Cardiac muscle cell (in vitro differentiated cells and primary cell): ENCODE measurements around the gene NEURL2. TPM values are rescaled to one million over a fixed set of nuclear protein-coding genes. Genes with fewer than 3 reads are reported as not detected.
"Not testable (repeated sequence)": the region's sequence is repeated elsewhere in the genome, so short reads cannot be mapped to it uniquely, and the experiment has no call there.

ENCODE experiments used
- DNase-seq, 2 donors: peaks; one replicate each; pipeline versions ENCODE4 v3.0.0 to v3.0.0-alpha.2; 2010 to 2017; ENCODE audit warnings: low read depth in 1 of 2, low spot score in 1 of 2
- H3K27ac ChIP-seq: fragments of 200-600 bp; sonication (generic); 2 replicates; pipeline ENCODE4 v1.5.1; 2016
- H3K27me3 ChIP-seq: fragments of 200-600 bp; sonication (generic); 2 replicates; pipeline ENCODE4 v1.6.0; 2016; ENCODE audit warnings: control low read depth
- H3K36me3 ChIP-seq: fragments of 200-600 bp; sonication (generic); 2 replicates; pipeline ENCODE4 v1.5.1; 2016; ENCODE audit warnings: control low read depth
- H3K4me1 ChIP-seq: fragments of 200-600 bp; sonication (generic); 2 replicates; pipeline ENCODE4 v1.8.1; 2017; ENCODE audit warnings: low read depth, mild to moderate bottlenecking, mixed run types
- H3K4me3 ChIP-seq: fragments of 200-600 bp; sonication (generic); 2 replicates; pipeline ENCODE4 v1.5.1; 2016; ENCODE audit warnings: mild to moderate bottlenecking
- H3K9me3 ChIP-seq: fragments of 200-600 bp; sonication (generic); 2 replicates; pipeline ENCODE4 v1.5.1; 2017; ENCODE audit warnings: low read depth, mild to moderate bottlenecking, control low read depth
- polyA plus RNA-seq: library from polyadenylated mRNA; unstranded; fragments of >200 nt; fragmentation: Nextera tagmentation; extraction: Ambion mirVana; gene quantifications from 2 replicates; pipeline ENCODE4 v1.2.1, GENCODE V29; 2016
- total RNA-seq: library from RNA; depleted of rRNA; stranded (reverse); fragments of >200 nt; gene quantifications from 2 replicates; pipeline ENCODE4 v1.2.3, GENCODE V29; 2016
- TF ChIP-seq, protein P1 (sequence below): IDR thresholded peaks from 2 replicates; pipeline ENCODE4 v1.5.1; 2012; ENCODE audit warnings: low read depth, mild to moderate bottlenecking, low read length

Gene NEURL2
- total and polyA plus RNA-seq, 2 experiments from 2014 or later = 64.5 to 81.3 TPM

DNA sequence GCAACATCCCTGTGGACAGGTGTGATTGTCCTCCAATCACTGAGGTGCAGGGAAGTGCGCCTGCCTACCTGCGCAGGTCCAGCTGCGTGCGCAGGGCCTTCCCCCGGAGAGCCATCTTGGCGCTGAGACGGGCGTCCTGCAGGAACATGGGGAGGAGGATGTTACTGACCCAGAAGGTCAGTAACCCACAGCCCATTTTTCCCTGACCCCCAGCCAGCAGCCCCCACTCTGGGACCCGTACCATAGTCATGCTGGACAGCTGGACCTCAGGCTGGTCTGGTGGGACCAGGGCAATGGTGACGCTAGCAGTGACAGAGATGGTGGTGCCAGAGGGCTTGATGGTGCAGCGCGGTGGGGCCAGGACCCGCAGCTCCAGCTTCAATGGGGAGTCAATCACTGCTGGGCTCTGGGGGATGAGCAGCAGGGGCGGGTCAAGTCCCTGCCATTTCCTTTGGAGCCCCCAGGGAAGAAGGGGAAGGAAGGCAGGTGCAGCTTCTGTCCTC, 11.2 kb upstream of the NEURL2 start:
- TF ChIP-seq, protein P1, sequence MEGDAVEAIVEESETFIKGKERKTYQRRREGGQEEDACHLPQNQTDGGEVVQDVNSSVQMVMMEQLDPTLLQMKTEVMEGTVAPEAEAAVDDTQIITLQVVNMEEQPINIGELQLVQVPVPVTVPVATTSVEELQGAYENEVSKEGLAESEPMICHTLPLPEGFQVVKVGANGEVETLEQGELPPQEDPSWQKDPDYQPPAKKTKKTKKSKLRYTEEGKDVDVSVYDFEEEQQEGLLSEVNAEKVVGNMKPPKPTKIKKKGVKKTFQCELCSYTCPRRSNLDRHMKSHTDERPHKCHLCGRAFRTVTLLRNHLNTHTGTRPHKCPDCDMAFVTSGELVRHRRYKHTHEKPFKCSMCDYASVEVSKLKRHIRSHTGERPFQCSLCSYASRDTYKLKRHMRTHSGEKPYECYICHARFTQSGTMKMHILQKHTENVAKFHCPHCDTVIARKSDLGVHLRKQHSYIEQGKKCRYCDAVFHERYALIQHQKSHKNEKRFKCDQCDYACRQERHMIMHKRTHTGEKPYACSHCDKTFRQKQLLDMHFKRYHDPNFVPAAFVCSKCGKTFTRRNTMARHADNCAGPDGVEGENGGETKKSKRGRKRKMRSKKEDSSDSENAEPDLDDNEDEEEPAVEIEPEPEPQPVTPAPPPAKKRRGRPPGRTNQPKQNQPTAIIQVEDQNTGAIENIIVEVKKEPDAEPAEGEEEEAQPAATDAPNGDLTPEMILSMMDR = no peak
- peaks cover 56% of the 10 kb centered on the region for H3K36me3 ChIP-seq
- no peak for DNase-seq
- H3K4me1 ChIP-seq = no peaks in the 10 kb centered on the region
- H3K27ac ChIP-seq = no peak overlapping the region
- H3K9me3 ChIP-seq = no peaks in the 10 kb centered on the region
- H3K4me3 ChIP-seq = no peak overlapping the region
- no peaks in the 10 kb centered on the region for H3K27me3 ChIP-seq

GRCh38 chr20:45901332-45901731, 10.3 kb upstream of the NEURL2 start:
- H3K4me3 ChIP-seq, H3K27ac ChIP-seq, H3K27me3 ChIP-seq, H3K4me1 ChIP-seq, H3K9me3 ChIP-seq, DNase-seq: not testable (repeated sequence)
- H3K36me3 ChIP-seq = peaks cover 63% of the 10 kb centered on the region

GRCh38 chr20:45899046-45899835, 8.2 kb upstream of the NEURL2 start:
- Histone ChIP-seq H3K27me3 (no peaks in the 10 kb centered on the region), H3K36me3 (peaks cover 63% of the 10 kb centered on the region), H3K27ac (no peak overlapping the region), H3K4me3 (no peak overlapping the region), H3K4me1 (no peaks in the 10 kb centered on the region), H3K9me3 (no peaks in the 10 kb centered on the region)
- DNase-seq = no peak
- TF ChIP-seq, protein P1 = no peak

GRCh38 chr20:45898285-45898684, 7.3 kb upstream of the NEURL2 start:
- Histone ChIP-seq H3K27ac (no peak overlapping the region), H3K4me1 (no peaks in the 10 kb centered on the region), H3K4me3 (no peak overlapping the region), H3K27me3 (no peaks in the 10 kb centered on the region), H3K9me3 (no peaks in the 10 kb centered on the region), H3K36me3 (peaks cover 64% of the 10 kb centered on the region)
- TF ChIP-seq, protein P1 = no peak
- DNase-seq = no peak

DNA sequence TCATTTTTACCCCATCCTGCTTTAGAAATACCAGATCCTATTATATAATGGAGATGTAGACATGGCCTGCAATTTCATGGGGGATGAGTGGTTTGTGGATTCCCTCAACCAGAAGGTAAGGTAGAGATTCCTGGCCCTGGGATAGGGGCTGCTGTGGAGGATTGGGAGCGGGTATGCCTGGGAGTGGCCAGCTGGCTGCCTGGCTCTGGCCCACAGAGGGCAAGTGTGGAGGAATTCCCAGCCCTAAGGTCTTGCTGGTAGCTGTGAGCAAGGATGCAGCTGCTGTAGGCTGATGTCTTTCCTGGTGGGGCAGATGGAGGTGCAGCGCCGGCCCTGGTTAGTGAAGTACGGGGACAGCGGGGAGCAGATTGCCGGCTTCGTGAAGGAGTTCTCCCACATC, 6.7 kb upstream of the NEURL2 start:
- H3K9me3 ChIP-seq = no peaks in the 10 kb centered on the region
- no peaks in the 10 kb centered on the region for H3K4me1 ChIP-seq
- H3K27ac ChIP-seq = no peak overlapping the region
- DNase-seq = no peak
- TF ChIP-seq, protein P1 = no peak
- H3K36me3 ChIP-seq = peaks cover 64% of the 10 kb centered on the region
- H3K4me3 ChIP-seq = no peak overlapping the region
- H3K27me3 ChIP-seq = no peaks in the 10 kb centered on the region

DNA sequence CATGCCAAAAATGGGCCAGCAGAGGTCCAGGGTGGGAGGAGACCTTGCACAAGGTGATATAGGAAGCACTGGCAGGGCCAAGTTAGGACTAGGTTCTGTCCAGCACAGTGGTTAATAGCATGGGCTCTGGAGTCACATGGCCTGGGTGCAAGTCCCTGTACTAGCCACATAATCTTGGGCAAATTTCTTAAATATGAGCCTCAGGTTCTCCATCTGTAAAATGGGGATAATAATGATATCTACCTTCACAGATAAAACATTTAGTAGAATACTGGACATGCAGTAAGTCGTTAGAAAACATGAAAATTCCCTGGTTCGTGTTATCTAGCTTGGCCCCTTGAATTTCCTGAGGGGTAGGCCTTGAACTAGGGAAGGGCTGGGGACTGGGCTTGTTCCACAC, 6.3 kb upstream of the NEURL2 start:
- TF ChIP-seq, protein P1 = no peak
- no peak overlapping the region for H3K4me3 ChIP-seq
- H3K9me3 ChIP-seq = no peaks in the 10 kb centered on the region
- peaks cover 64% of the 10 kb centered on the region for H3K36me3 ChIP-seq
- no peak for DNase-seq
- no peak overlapping the region for H3K27ac ChIP-seq
- H3K4me1 ChIP-seq = no peaks in the 10 kb centered on the region
- H3K27me3 ChIP-seq = no peaks in the 10 kb centered on the region
